Neural cell (in vitro differentiated cells): ENCODE measurements around the gene RBMXL3.
A peak's percentile ranks its signal among the peaks of the same experiment; 100 is the strongest.

Experiments used
- EZH2 ChIP-seq: fragments of 200-600, 300-800 bp; shearing (Covaris generic), sonication (generic); IDR thresholded peaks from 2 replicates; pipeline ENCODE4 v1.6.1; 2014; ENCODE audit warnings: antibody characterized with exemption, low read length, borderline replicate concordance, mild to moderate bottlenecking; ENCODE audit not compliant: insufficient read depth, poor library complexity, severe bottlenecking
- POLR2AphosphoS5 ChIP-seq: IDR thresholded peaks from 2 replicates; pipeline ENCODE4 v1.6.1; 2012
- RAD21 ChIP-seq: fragments of 450-650 bp; conservative IDR thresholded peaks from 2 replicates; pipeline ENCODE4 v1.6.1; 2014; ENCODE audit warnings: antibody characterized with exemption, mild to moderate bottlenecking, moderate library complexity
- TAF1 ChIP-seq: IDR thresholded peaks from 2 replicates; pipeline ENCODE4 v1.6.1; 2012; ENCODE audit warnings: low read depth
- TF ChIP-seq, protein P1 (sequence below): fragments of 450-650 bp; IDR thresholded peaks from 2 replicates; pipeline ENCODE4 v1.5.1; 2014; ENCODE audit warnings: antibody characterized with exemption, mild to moderate bottlenecking, moderate library complexity; ENCODE audit not compliant: poor library complexity, severe bottlenecking

DNA sequence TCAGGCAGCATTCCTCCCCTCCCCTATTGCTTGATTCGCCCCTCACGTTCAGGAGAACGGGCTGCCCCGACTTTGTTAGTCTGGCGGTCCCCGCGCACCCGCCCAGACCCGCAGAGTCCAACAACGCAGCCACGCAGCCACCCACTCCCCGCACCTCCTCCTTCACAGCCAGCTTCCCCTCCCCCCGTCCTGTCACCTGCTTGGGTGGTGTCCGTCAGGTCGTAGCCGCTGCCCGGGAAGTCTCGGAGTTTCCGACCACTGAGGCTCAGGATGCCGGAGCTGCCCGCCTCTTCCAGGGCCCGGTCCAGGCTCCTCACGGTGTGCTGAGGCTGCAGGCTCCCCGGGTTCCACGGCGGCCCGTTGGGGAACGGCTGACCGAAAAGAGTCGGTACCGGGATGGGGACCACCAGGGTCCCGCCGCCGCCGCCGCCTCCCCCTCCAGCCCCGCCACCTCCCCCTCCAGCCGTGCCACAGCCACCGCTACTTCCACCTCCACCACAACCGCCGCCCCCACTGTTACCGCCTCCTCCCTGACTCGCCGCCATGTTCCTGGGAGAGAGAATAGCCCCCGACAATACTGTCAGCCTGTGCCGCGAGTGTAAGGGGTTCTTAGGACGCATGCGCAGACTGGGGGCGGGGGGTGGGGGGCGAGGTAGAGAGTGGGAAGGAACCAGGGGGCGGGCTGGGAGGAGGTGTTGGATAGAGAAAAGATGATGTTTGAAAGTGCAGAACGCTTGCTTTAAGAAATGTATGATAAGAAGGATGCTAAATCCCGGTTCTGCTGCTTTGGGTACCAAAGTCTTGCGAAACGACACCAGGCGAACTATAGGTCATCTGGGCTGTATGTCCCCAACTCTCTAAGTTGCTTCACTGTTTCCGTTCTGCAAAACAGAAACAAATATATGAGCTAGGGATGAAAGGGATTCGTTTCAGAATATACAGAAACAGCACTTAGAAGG lies 44.6 kb downstream of the RBMXL3 start, which contains the start of gene LRCH2:
- TF ChIP-seq, protein P1, sequence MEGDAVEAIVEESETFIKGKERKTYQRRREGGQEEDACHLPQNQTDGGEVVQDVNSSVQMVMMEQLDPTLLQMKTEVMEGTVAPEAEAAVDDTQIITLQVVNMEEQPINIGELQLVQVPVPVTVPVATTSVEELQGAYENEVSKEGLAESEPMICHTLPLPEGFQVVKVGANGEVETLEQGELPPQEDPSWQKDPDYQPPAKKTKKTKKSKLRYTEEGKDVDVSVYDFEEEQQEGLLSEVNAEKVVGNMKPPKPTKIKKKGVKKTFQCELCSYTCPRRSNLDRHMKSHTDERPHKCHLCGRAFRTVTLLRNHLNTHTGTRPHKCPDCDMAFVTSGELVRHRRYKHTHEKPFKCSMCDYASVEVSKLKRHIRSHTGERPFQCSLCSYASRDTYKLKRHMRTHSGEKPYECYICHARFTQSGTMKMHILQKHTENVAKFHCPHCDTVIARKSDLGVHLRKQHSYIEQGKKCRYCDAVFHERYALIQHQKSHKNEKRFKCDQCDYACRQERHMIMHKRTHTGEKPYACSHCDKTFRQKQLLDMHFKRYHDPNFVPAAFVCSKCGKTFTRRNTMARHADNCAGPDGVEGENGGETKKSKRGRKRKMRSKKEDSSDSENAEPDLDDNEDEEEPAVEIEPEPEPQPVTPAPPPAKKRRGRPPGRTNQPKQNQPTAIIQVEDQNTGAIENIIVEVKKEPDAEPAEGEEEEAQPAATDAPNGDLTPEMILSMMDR, result no peak
- TF ChIP-seq EZH2 (no peak), POLR2AphosphoS5 (peak; percentile 81), RAD21 (no peak), TAF1 (no peak)
